Stomach (tissue), 9 donors: ENCODE results near the gene COPS9. TPM values are rescaled to one million over a fixed set of nuclear protein-coding genes. Genes with fewer than 3 reads are reported as not detected.

Experiments
- DNase-seq, 2 donors: peaks; one replicate each; pipeline versions ENCODE4 v3.0.0 to v3.0.0-alpha.2; 2013 to 2019
- H3K27ac ChIP-seq, 5 donors: fragments of 200-600 bp in 4 of 5; sonication (generic) in 4 of 5; one replicate each; pipeline ENCODE4 v1.5.1; 2013 to 2019; ENCODE audit warnings: mild to moderate bottlenecking in 1 of 5, moderate library complexity in 1 of 5
- H3K27me3 ChIP-seq, 3 donors: fragments of 200-600 bp; sonication (generic); one replicate each; pipeline ENCODE4 v1.5.1; 2017 to 2019; ENCODE audit warnings: mixed run types in 1 of 3
- H3K36me3 ChIP-seq, 4 donors: fragments of 200-600 bp; sonication (generic); 1 replicate in 3 of 4; 2 replicates in 1 of 4; pipeline ENCODE4 v1.5.1; 2016 to 2019
- H3K4me1 ChIP-seq, 4 donors: fragments of 200-600 bp; sonication (generic); one replicate each; pipeline ENCODE4 v1.5.1; 2016 to 2019
- H3K4me3 ChIP-seq, 4 donors: fragments of 200-600 bp; sonication (generic) in 3 of 4; one replicate each; pipeline ENCODE4 v1.5.1; 2016 to 2019; ENCODE audit warnings: mild to moderate bottlenecking in 1 of 4
- H3K9me3 ChIP-seq, 4 donors: fragments of 200-600 bp; sonication (generic); one replicate each; pipeline ENCODE4 v1.5.1; 2016 to 2019
- CTCF ChIP-seq, 7 experiments: fragments of 450-650 bp in 4 of 7; fragments of 200-600 bp in 3 of 7; sonication (generic) in 3 of 7; IDR thresholded peaks; one replicate each; pipeline ENCODE4 v1.5.1; 2016 to 2019; ENCODE audit warnings: antibody characterized with exemption in 7 of 7, control low read depth in 2 of 7, mild to moderate bottlenecking in 1 of 7
- EP300 ChIP-seq: sonication (generic); formaldehyde crosslinking; IDR thresholded peaks from one replicate; pipeline ENCODE4 v1.6.1; 2017; ENCODE audit warnings: antibody characterized with exemption
- POLR2A ChIP-seq, 4 donors: fragments of 450-650 bp; IDR thresholded peaks; one replicate each; pipeline ENCODE4 v1.6.1; 2016; ENCODE audit warnings: antibody characterized with exemption in 4 of 4, control low read depth in 2 of 4, mild to moderate bottlenecking in 1 of 4, moderate library complexity in 1 of 4
- POLR2AphosphoS5 ChIP-seq, 3 donors: sonication (generic); formaldehyde crosslinking; IDR thresholded peaks; one replicate each; pipeline ENCODE4 v1.6.1; 2016; ENCODE audit warnings: antibody characterized with exemption in 3 of 3
- WGBS, 5 donors: extraction: QIAGEN DNeasy Blood & Tissue Kit in 3 of 5; methylation state at CpG; one replicate each; pipeline versions ENCODE4 v1.1.5 to v1.1.7; 2013 to 2018; 5-methylcytosine and 5-hydroxymethylcytosine counted together
- intact Hi-C: fragments of 100-400 bp; cut with DNase I; formaldehyde crosslinking; loops from one replicate; pipeline ENCODE4 v1.15.1; 2023; ENCODE audit warnings: low total_unique reads
- polyA plus RNA-seq, 3 donors: library from polyadenylated mRNA; stranded (reverse); fragments of 200-250 nt; gene quantifications; one replicate each; pipeline ENCODE4 v1.2.3, GENCODE V29; 2013
- total RNA-seq, 5 donors: library from RNA; depleted of rRNA; stranded (reverse); fragments of >200 nt; gene quantifications; one replicate each; pipeline versions ENCODE4 v1.1.0 to v1.2.3, GENCODE V29; 2014 to 2016
- donor health status: healthy with polysubstance abuse.
- donor health status: Bipolar disorder and iron deficiency.
- donor health status: healthy.

Gene COPS9
- total and polyA plus RNA-seq, 8 donors: 40.6 to 582 (median 136) TPM

DNA sequence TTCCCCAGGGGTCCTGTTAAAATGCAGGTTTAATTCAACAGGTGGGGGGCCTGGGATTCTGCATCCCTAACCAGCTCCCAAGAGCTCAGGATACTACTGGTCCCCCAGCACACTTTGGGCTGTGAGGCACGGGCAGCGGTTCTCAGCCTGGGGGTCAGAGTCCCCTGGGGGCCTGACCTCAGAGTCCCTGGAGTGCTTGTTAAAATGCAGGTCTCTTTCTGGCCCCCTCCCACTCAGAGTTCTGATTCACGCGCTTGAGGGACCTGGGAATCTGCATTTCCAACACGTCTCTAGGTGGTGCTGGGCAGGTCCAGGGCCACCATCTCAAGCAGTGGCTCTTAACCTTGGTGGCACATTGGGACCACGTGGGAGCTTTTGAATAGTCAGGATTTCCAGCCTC is 7.2 kb upstream of the COPS9 start:
- H3K36me3 ChIP-seq: no peaks in the 10 kb centered on the region
- H3K4me3 ChIP-seq: no peak overlapping the region
- H3K27ac ChIP-seq: no peak overlapping the region
- peaks cover 0 to 51% (median 31%) of the 10 kb centered on the region in 3 donors for H3K27me3 ChIP-seq
- H3K4me1 ChIP-seq: peaks cover 0 to 7% (median 6%) of the 10 kb centered on the region in 4 donors
- intact Hi-C loops: loop anchor here (5.0 to 10.0 kb wide), 2 partner anchors 86 to 1108 kb away; no protein-coding TSS in a partner anchor
- TF ChIP-seq POLR2AphosphoS5 (IDR thresholded peaks at IDR 0.05): no peak
- TF ChIP-seq CTCF (IDR thresholded peaks at IDR 0.05): no peak
- no peak for TF ChIP-seq POLR2A (IDR thresholded peaks at IDR 0.05)
- no peak for TF ChIP-seq EP300
- H3K9me3 ChIP-seq: no peaks in the 10 kb centered on the region
- 46 to 72% (median 70%) methylated on average over 6 of the region's 6 CpGs for WGBS, 5 donors
- DNase-seq: no peak

DNA sequence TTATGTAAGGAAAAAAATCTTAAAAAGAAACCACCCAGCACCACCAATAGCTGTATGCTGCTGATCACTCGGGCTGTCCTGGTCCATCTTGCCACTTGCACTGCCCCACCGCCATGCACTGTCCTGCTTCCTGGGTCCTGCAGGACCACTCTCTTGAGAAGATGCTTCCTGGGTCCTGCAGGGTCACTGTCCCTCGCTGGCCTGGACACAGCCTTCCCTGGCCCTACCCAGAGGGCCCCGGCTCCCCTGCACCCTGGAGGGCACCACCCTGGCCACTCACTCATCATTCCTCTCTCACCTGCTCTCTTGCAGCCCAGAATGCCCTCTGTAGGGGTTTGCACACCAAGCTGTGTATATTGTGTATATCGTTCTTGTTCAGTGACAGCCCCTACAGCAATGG is 6.8 kb upstream of the COPS9 start:
- intact Hi-C loops: loop anchor here (5.0 to 10.0 kb wide), 2 partner anchors 86 to 1108 kb away; no protein-coding TSS in a partner anchor
- peaks cover 0 to 49% (median 31%) of the 10 kb centered on the region in 3 donors for H3K27me3 ChIP-seq
- no peak overlapping the region for H3K27ac ChIP-seq
- DNase-seq: no peak
- no peaks in the 10 kb centered on the region for H3K36me3 ChIP-seq
- H3K9me3 ChIP-seq: no peaks in the 10 kb centered on the region
- TF ChIP-seq POLR2A (IDR thresholded peaks at IDR 0.05): no peak
- TF ChIP-seq CTCF (IDR thresholded peaks at IDR 0.05): no peak
- TF ChIP-seq POLR2AphosphoS5 (IDR thresholded peaks at IDR 0.05): no peak
- TF ChIP-seq EP300: no peak
- H3K4me1 ChIP-seq: peaks cover 0 to 7% (median 6%) of the 10 kb centered on the region in 4 donors
- 75 to 92% (median 82%) methylated on average over 5 of the region's 5 CpGs for WGBS, 5 donors
- no peak overlapping the region for H3K4me3 ChIP-seq

GRCh38 chr2:240142256-240142775 is 6.2 kb upstream of the COPS9 start:
- WGBS, 5 donors: 81 to 87% (median 83%) methylated on average over 15 to 16 of the region's 16 CpGs
- DNase-seq: no peak
- Histone ChIP-seq H3K36me3 (no peaks in the 10 kb centered on the region), H3K27ac (no peak overlapping the region), H3K4me1 (peaks cover 0 to 7% (median 6%) of the 10 kb centered on the region in 4 donors), H3K9me3 (no peaks in the 10 kb centered on the region), H3K4me3 (no peak overlapping the region), H3K27me3 (peaks cover 0 to 49% (median 31%) of the 10 kb centered on the region in 3 donors)
- no peak for TF ChIP-seq POLR2AphosphoS5 (IDR thresholded peaks at IDR 0.05)
- no peak for TF ChIP-seq EP300
- TF ChIP-seq POLR2A (IDR thresholded peaks at IDR 0.05): no peak
- intact Hi-C loops: loop anchor here (5.0 to 10.0 kb wide), 2 partner anchors 85 to 1108 kb away; no protein-coding TSS in a partner anchor

GRCh38 chr2:240141736-240142135 is 5.6 kb upstream of the COPS9 start:
- DNase-seq: no peak
- H3K36me3 ChIP-seq: no peaks in the 10 kb centered on the region
- intact Hi-C loops: loop anchor here (5.0 to 10.0 kb wide), 2 partner anchors 84 to 1107 kb away; no protein-coding TSS in a partner anchor
- peaks cover 0 to 49% (median 31%) of the 10 kb centered on the region in 3 donors for H3K27me3 ChIP-seq
- H3K4me1 ChIP-seq: peaks cover 0 to 11% (median 11%) of the 10 kb centered on the region in 4 donors
- H3K27ac ChIP-seq: no peak overlapping the region
- no peak overlapping the region for H3K4me3 ChIP-seq
- TF ChIP-seq POLR2A (IDR thresholded peaks at IDR 0.05): no peak
- no peak for TF ChIP-seq EP300
- no peak for TF ChIP-seq CTCF (IDR thresholded peaks at IDR 0.05)
- no peak for TF ChIP-seq POLR2AphosphoS5 (IDR thresholded peaks at IDR 0.05)
- WGBS, 5 donors: 74 to 89% (median 80%) methylated on average over 8 to 14 of the region's 14 CpGs
- no peaks in the 10 kb centered on the region for H3K9me3 ChIP-seq

GRCh38 chr2:240140920-240141319 is 4.8 kb upstream of the COPS9 start:
- H3K4me1 ChIP-seq: peaks cover 0 to 15% (median 15%) of the 10 kb centered on the region in 4 donors

More at GRCh38 chr2:240140920-240141319, 4.8 kb upstream of the COPS9 start:
- H3K4me3 ChIP-seq: no peak overlapping the region
- no peak for DNase-seq
- H3K36me3 ChIP-seq: no peaks in the 10 kb centered on the region
- H3K9me3 ChIP-seq: no peaks in the 10 kb centered on the region
- 65 to 79% (median 74%) methylated on average over 7 to 11 of the region's 11 CpGs for WGBS, 5 donors
- no peak for TF ChIP-seq POLR2A (IDR thresholded peaks at IDR 0.05)
- TF ChIP-seq EP300: no peak
- no peak for TF ChIP-seq POLR2AphosphoS5 (IDR thresholded peaks at IDR 0.05)
- TF ChIP-seq CTCF (IDR thresholded peaks at IDR 0.05): no peak
- intact Hi-C loops: loop anchor here (5.0 to 10.0 kb wide), 2 partner anchors 84 to 1106 kb away; no protein-coding TSS in a partner anchor
- H3K27ac ChIP-seq: no peak overlapping the region
- peaks cover 0 to 41% (median 26%) of the 10 kb centered on the region in 3 donors for H3K27me3 ChIP-seq
